Heart left ventricle (tissue), 16 donors: ENCODE measurements around the gene KRTAP4-16. TPM values are rescaled to one million over a fixed set of nuclear protein-coding genes. Genes with fewer than 3 reads are reported as not detected.
"Not testable (repeated sequence)": the region's sequence is repeated elsewhere in the genome, so short reads cannot be mapped to it uniquely, and the experiment has no call there.

Experiments used
- ATAC-seq, 4 donors: fragments of 200-7000 bp; cut with Tn5 transposase; one replicate each; pipeline ENCODE4 v1.9.1; 2020 to 2022; ENCODE audit warnings: moderate library complexity in 4 of 4, mild to moderate bottlenecking in 3 of 4, moderate number of reproducible peaks in 1 of 4
- DNase-seq, 5 donors: peaks; one replicate each; pipeline ENCODE4 v3.0.0-alpha.2; 2020
- H3K27ac ChIP-seq, 12 donors: fragments of 200-600 bp; sonication (generic) in 4 of 12; one replicate each; pipeline versions ENCODE4 v1.5.0 to v1.8.0; 2016 to 2022; ENCODE audit warnings: mild to moderate bottlenecking in 2 of 12
- H3K27me3 ChIP-seq, 9 donors: fragments of 200-600 bp; sonication (generic) in 2 of 9; one replicate each; pipeline versions ENCODE4 v1.5.1 to v1.8.0; 2016 to 2022; ENCODE audit warnings: mild to moderate bottlenecking in 3 of 9
- H3K36me3 ChIP-seq, 9 donors: fragments of 200-600 bp; sonication (generic) in 2 of 9; one replicate each; pipeline versions ENCODE4 v1.5.0 to v1.8.0; 2018 to 2022; ENCODE audit warnings: mild to moderate bottlenecking in 2 of 9
- H3K4me1 ChIP-seq, 12 donors: fragments of 200-600 bp; sonication (generic) in 4 of 12; one replicate each; pipeline versions ENCODE4 v1.5.0 to v1.8.0; 2016 to 2022; ENCODE audit warnings: mild to moderate bottlenecking in 3 of 12
- H3K4me3 ChIP-seq, 12 donors: fragments of 200-600 bp; sonication (generic) in 4 of 12; one replicate each; pipeline versions ENCODE4 v1.5.0 to v1.8.0; 2017 to 2022; ENCODE audit warnings: mild to moderate bottlenecking in 9 of 12, moderate library complexity in 4 of 12
- H3K9me3 ChIP-seq, 12 donors: fragments of 200-600 bp; sonication (generic) in 4 of 12; one replicate each; pipeline versions ENCODE4 v1.5.0 to v1.8.0; 2016 to 2022; ENCODE audit warnings: mild to moderate bottlenecking in 1 of 12
- POLR2A ChIP-seq, 2 donors: fragments of 450-650 bp; IDR thresholded peaks; one replicate each; pipeline ENCODE4 v1.6.1; 2017; ENCODE audit warnings: antibody characterized with exemption in 2 of 2, mild to moderate bottlenecking in 2 of 2, moderate library complexity in 2 of 2
- WGBS, 4 donors: extraction: QIAGEN DNeasy Blood & Tissue Kit in 2 of 4; methylation state at CpG; one replicate each; pipeline versions ENCODE4 v1.1.5 to v1.1.7; 2013 to 2018; 5-methylcytosine and 5-hydroxymethylcytosine counted together
- intact Hi-C, 10 donors: fragments of 100-400 bp; cut with DNase I; formaldehyde crosslinking; loops; one replicate each; pipeline versions ENCODE4 v1.11.1 to v1.14.2; 2022
- polyA plus RNA-seq, 2 donors: library from polyadenylated mRNA; stranded (reverse); fragments of 200-250 nt; gene quantifications; one replicate each; pipeline ENCODE4 v1.2.3, GENCODE V29; 2013
- total RNA-seq, 9 donors: library from RNA; depleted of rRNA in 2 of 9; stranded (reverse); fragments of >200 nt in 2 of 9; fragmentation: NEBNext Ultra II Directional in 3 of 9; extraction: Animal tissue kit (Norgen Biotek cat#: 25700) in 3 of 9; gene quantifications; one replicate each; pipeline versions ENCODE4 v1.1.0 to v1.2.4, GENCODE V29; 2016 to 2023
- TF ChIP-seq, protein P1 (sequence below), 12 donors: fragments of 200-600 bp; sonication (generic) in 4 of 12; IDR thresholded peaks; one replicate each; pipeline versions ENCODE4 v1.5.0 to v1.8.0; 2018 to 2022; ENCODE audit warnings: antibody characterized with exemption in 12 of 12, mild to moderate bottlenecking in 5 of 12
- donor health status: ischemic (EF 13 %, LVEDD 7.1; RV severe dilation, severe dysfunction).
- donor health status: healthy with polysubstance abuse.
- donor health status: DM: no; HTN: yes; CAD: no.
- donor health status: DM: no; HTN: no; CAD: no.
- donor health status: ischemic (EF 25% LVEDD 6.9; RV normal size, moderate dysfunction).
- donor health status: ischemic (EF 25% LVEDD 5.7; RV mildly dilated, moderate dysfunction).
- donor health status: healthy.
- donor health status: DM: yes; HTN: yes; CAD: no.
- donor health status: ischemic (EF 35%, LVEDD 5.7; RV mildly dilated, moderate dysfunction).
- donor health status: nonischemic (EF 11% LVEDD 7.7; RV severe dilation, severe dysfunction).
- donor health status: DM: yes; HTN: yes; CAD: no.
- donor health status: PGD.
- donor health status: ischemic (EF 29% LVEDD 5.4; RV normal size, mild dysfunction).
- donor health status: nonischemic (EF 23%, LVEDD 6.1; RV moderate dilation, normal function).

The KRTAP4-16 gene
- total and polyA plus RNA-seq, 11 donors: not detected

DNA sequence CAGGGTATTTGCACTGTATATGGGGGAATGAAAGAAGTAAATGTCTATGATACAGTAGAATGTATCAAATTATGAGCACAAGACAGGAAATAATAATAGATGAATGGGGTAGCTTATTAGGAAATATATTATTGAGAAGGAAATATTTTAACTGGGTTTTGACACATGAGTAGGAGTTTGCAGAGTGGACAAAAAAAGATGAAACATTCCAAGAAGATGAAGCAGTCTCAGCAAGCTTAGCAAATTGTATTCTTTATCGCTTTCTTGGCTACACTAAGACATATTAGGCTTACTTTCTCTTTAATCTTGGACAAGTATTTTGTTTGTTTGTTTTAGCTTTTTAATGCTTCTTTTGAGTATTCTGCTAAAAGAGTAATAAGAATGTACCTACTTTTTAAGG, 1.9 kb upstream of the KRTAP4-16 start:
- ATAC-seq (no peak), DNase-seq (no peak)
- Histone ChIP-seq H3K4me1 (no peaks in the 10 kb centered on the region), H3K27ac (no peak overlapping the region), H3K36me3 (no peaks in the 10 kb centered on the region), H3K27me3 (peaks cover 0 to 24% (median 3%) of the 10 kb centered on the region in 9 donors), H3K9me3 (no peaks in the 10 kb centered on the region), H3K4me3 (no peak overlapping the region)
- 89 to 95% (median 93%) methylated on average over 1 of the region's 1 CpG for WGBS, 4 donors
- intact Hi-C loops: no loop called here
- TF ChIP-seq, protein P1, sequence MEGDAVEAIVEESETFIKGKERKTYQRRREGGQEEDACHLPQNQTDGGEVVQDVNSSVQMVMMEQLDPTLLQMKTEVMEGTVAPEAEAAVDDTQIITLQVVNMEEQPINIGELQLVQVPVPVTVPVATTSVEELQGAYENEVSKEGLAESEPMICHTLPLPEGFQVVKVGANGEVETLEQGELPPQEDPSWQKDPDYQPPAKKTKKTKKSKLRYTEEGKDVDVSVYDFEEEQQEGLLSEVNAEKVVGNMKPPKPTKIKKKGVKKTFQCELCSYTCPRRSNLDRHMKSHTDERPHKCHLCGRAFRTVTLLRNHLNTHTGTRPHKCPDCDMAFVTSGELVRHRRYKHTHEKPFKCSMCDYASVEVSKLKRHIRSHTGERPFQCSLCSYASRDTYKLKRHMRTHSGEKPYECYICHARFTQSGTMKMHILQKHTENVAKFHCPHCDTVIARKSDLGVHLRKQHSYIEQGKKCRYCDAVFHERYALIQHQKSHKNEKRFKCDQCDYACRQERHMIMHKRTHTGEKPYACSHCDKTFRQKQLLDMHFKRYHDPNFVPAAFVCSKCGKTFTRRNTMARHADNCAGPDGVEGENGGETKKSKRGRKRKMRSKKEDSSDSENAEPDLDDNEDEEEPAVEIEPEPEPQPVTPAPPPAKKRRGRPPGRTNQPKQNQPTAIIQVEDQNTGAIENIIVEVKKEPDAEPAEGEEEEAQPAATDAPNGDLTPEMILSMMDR (IDR thresholded peaks at IDR 0.05): no peak
- no peak for TF ChIP-seq POLR2A (IDR thresholded peaks at IDR 0.05)

DNA sequence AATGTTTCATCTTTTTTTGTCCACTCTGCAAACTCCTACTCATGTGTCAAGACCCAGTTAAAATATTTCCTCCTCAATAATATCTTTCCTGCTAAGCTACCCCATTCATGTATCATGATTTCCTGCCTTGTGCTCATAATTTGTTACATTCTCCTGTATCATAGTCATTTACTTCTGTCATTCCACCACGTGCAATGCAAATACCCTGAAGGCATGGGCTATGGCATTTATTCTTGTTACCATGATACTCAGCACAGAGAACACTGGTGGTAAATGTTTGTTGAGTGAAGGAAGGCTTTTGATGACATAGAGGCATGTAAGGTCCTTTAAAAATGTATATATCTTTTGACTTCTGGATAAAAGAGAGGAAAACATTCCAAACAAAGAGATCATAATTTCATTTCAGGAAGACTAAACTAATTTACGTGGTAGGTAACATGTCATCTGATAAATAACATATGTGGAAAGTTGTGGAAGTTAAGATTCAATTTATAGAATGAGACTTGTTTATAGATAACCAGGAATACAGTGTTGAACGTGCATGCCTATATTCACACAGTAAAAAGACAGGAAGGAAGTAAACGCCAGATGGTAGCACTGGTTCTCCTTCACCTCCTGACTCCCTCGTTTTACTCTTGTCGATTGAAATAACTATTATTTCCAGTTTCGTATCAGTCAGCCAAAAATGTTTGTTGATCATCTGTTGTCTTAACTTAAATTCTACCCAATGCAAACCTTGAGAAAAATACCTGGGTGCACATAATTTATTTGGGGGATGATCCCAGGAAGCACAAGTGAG, 2.1 kb downstream of the KRTAP4-16 start:
- H3K27ac ChIP-seq, ATAC-seq, H3K4me1 ChIP-seq, H3K4me3 ChIP-seq, DNase-seq, H3K36me3 ChIP-seq, intact Hi-C loops, H3K9me3 ChIP-seq: not testable (repeated sequence)
- 50 to 61% (median 56%) methylated on average over 7 of the region's 7 CpGs for WGBS, 4 donors
- peaks cover 0 to 11% (median 3%) of the 10 kb centered on the region in 9 donors for H3K27me3 ChIP-seq

DNA sequence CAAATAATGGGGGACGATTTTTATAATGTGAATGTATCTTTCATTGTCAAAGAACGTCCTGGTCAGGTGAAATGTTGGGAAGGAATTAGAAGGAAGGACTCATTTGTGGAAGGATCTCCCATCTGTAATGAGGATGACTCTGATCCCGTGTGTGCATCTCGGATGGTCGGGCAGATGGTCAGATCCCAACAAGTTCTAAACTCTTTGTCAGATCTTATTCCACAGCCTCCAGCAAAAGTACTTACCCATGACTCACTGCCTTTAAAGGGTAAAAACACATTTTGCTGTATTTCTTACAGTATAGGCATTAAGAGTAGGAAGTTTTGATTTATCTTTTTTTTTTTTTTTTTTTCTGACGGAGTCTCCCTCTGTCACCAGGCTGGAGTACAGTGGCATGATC, 3.5 kb downstream of the KRTAP4-16 start:
- 77 to 84% (median 78%) methylated on average over 6 of the region's 6 CpGs for WGBS, 4 donors
- ATAC-seq: no peak
- H3K4me1 ChIP-seq: no peaks in the 10 kb centered on the region

DNA sequence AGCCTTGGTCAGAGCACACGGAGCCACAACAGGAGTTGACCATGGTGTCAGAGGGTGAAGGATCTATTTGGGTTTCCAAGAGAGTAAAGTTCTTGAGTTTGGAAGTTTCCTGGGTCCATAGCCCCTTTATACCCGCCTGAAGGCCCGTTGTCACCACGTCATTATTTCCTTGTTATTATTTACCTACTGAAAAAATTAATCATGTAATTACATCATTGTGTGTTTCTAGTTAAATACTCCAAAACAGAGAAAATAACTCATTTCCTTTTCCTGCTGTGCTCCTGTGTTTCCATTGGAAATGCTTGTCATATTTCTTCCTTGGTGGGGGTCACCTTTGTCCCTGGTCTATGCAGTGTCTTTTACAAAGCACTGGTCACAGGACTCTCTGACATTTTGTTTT, 4.0 kb downstream of the KRTAP4-16 start, which contains the start of gene KRTAP4-8:
KRTAP4-8 (minus strand) TSS at position 101 of the 400 bp plus-strand sequence; CDS start at position 43, 58 bp downstream.
- intact Hi-C loops: no loop called here
- Histone ChIP-seq H3K4me3 (no peak within 1 kb of the TSS), H3K36me3 (no peaks in the 10 kb centered on the region), H3K27ac (no peak within 1 kb of the TSS), H3K27me3 (peaks cover 0 to 11% (median 3%) of the 10 kb centered on the region in 9 donors), H3K4me1 (no peaks in the 10 kb centered on the region), H3K9me3 (peaks cover 0 to 2% (median 0%) of the 10 kb centered on the region in 12 donors)
- TF ChIP-seq, protein P1 (IDR thresholded peaks at IDR 0.05): no peak
- TF ChIP-seq POLR2A (IDR thresholded peaks at IDR 0.05): no peak
- ATAC-seq (no peak), DNase-seq (no peak)
- 57 to 69% (median 65%) methylated on average over 4 of the region's 4 CpGs for WGBS, 4 donors

More for the DNA sequence above, 3.5 kb downstream of the KRTAP4-16 start:
- Histone ChIP-seq H3K4me3 (no peak overlapping the region), H3K27me3 (peaks cover 0 to 11% (median 3%) of the 10 kb centered on the region in 9 donors), H3K36me3 (no peaks in the 10 kb centered on the region), H3K27ac (no peak overlapping the region), H3K9me3 (no peaks in the 10 kb centered on the region)
- intact Hi-C loops: no loop called here
- TF ChIP-seq, protein P1 (IDR thresholded peaks at IDR 0.05): no peak
- no peak for TF ChIP-seq POLR2A (IDR thresholded peaks at IDR 0.05)
- DNase-seq: no peak
